HG03103 (cell line): Measurements from ENCODE around the gene ZNF609.

Source experiments
- ATAC-seq: cut with Tn5 transposase; IDR thresholded peaks from one replicate; pipeline ENCODE4 v1.9.1; 2021; ENCODE audit warnings: low read depth; ENCODE audit not compliant: unreplicated experiment

ZNF609 gene

GRCh38 chr15:64460206-64460723 is at the start of gene ZNF609:
Gene ZNF609 (plus strand): TSS chr15:64460578. CDS start chr15:64499420, 38,842 bp downstream.
- no peak for ATAC-seq

GRCh38 chr15:64412216-64412615 is 48.2 kb upstream of the ZNF609 start:
- no peak for ATAC-seq

GRCh38 chr15:64422697-64423096 is 37.7 kb upstream of the ZNF609 start:
- no peak for ATAC-seq

GRCh38 chr15:64423970-64424369 is 36.4 kb upstream of the ZNF609 start:
- ATAC-seq = no peak

- no peak for ATAC-seq
These were observed 35.2 kb upstream of the ZNF609 start for GRCh38 chr15:64425221-64425620.

GRCh38 chr15:64426845-64427465 is 33.4 kb upstream of the ZNF609 start:
- no peak for ATAC-seq

- no peak for ATAC-seq
These were observed 30.9 kb upstream of the ZNF609 start for GRCh38 chr15:64429448-64429847.

GRCh38 chr15:64430000-64430735 is 30.2 kb upstream of the ZNF609 start:
- no peak for ATAC-seq

- ATAC-seq = no peak
These were observed 22.4 kb upstream of the ZNF609 start for GRCh38 chr15:64437982-64438381.

GRCh38 chr15:64438653-64439447 is 21.5 kb upstream of the ZNF609 start:
- no peak for ATAC-seq

- ATAC-seq = no peak
These were observed 18.5 kb upstream of the ZNF609 start for GRCh38 chr15:64441852-64442251.

- ATAC-seq = no peak
These were observed 17.4 kb upstream of the ZNF609 start for GRCh38 chr15:64443016-64443415.

- ATAC-seq = no peak
These were observed 16.4 kb upstream of the ZNF609 start for GRCh38 chr15:64443747-64444621.

- ATAC-seq = no peak
These were observed 15.5 kb upstream of the ZNF609 start for GRCh38 chr15:64444836-64445235.

- ATAC-seq = no peak
These were observed 12.7 kb upstream of the ZNF609 start for GRCh38 chr15:64447536-64448315.

GRCh38 chr15:64452988-64453688 is 7.2 kb upstream of the ZNF609 start:
- no peak for ATAC-seq

GRCh38 chr15:64453689-64454037 is 6.7 kb upstream of the ZNF609 start:
- no peak for ATAC-seq

GRCh38 chr15:64454282-64454681 is 6.1 kb upstream of the ZNF609 start:
- ATAC-seq = no peak

GRCh38 chr15:64455961-64456371 is 4.4 kb upstream of the ZNF609 start:
- no peak for ATAC-seq
